ENCODE measurements around the gene HACL1.
"Not testable (repeated sequence)": the region's sequence is repeated elsewhere in the genome, so short reads cannot be mapped to it uniquely, and the experiment has no call there.

Gene HACL1

DNA sequence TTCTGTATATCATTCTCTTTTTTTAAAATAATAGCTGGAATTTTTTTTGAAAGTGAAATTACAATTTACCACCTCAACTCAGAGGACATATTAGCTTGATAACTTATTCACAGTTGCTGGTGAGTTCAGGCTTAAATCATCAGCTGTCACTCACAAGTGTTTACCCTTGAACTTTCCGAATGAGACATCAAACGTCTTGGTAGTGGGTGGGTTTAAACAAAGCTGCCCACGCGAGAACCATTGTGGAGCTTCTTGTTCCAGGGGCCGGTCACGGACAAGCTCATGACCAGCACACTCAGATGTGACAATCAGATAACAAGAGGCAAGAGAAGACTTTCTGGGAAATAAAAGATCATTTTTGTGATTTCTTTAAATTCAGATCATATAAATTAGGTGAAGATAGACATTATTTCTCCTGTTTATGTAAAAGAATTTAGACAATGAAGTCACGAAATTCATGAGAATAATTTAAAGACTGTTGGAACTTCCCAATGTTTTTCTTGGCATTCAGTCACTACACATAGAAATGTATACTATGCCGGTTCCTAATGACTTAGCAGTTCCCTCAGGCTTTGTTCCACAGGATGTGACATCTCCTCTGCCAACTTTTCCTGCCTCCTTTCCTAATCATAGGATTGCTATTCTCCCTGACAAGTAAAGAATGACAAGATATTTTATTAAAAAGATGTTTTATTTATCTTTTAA lies 29.4 kb upstream of the HACL1 start:
- no peak for DNase-seq (ENCODE audit: low spot score)
- CTCF ChIA-PET = interaction anchor here (0.6 to 0.8 kb wide), 3 partner anchors 49 to 247 kb away, joined by 3 to 5 read pairs (median 3); no protein-coding TSS in a partner anchor
- POLR2A ChIA-PET (ENCODE audit: low non-redundant PET) = no interaction called here

DNA sequence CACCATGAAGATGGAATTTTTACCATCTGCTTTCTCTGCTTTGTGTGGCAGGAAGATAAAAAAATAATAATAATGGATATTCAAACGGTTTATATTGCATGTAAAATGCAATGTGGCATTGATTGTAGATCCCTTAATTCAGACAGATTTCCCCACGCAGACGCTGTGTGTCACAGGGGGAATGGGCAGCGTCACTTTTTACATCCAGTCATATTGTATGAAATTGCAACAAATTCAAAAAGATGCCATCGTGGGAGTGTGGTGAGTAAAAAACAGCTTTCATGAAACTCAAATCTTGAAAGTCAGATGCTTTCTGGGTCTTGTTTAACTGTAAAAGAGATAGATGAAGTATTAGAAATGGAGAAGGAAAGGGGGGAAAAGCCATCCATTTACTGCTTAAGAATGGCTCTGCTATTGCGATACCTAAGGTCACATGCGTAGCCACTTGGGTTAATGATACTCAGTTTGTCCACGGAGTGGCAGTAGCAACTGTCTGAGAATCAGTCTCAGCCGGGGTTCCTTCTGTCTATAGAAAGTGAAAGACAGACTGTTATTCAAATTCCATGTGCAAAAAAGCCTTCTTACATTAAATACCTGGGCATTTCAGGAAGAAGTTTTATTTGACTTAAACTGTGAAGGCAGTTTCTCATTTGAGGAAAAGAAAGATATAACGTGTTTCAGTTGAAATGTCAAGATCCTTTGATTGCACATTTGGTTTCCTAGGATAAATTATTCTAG lies 28.7 kb upstream of the HACL1 start:
- TF ChIP-seq, protein P1, sequence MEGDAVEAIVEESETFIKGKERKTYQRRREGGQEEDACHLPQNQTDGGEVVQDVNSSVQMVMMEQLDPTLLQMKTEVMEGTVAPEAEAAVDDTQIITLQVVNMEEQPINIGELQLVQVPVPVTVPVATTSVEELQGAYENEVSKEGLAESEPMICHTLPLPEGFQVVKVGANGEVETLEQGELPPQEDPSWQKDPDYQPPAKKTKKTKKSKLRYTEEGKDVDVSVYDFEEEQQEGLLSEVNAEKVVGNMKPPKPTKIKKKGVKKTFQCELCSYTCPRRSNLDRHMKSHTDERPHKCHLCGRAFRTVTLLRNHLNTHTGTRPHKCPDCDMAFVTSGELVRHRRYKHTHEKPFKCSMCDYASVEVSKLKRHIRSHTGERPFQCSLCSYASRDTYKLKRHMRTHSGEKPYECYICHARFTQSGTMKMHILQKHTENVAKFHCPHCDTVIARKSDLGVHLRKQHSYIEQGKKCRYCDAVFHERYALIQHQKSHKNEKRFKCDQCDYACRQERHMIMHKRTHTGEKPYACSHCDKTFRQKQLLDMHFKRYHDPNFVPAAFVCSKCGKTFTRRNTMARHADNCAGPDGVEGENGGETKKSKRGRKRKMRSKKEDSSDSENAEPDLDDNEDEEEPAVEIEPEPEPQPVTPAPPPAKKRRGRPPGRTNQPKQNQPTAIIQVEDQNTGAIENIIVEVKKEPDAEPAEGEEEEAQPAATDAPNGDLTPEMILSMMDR (conservative IDR thresholded peaks at IDR 0.05; ENCODE audit: low read depth) = peak; percentile 77
- ChIA-PET CTCF (interaction anchor here (0.6 to 0.8 kb wide), 2 partner anchors 49 to 74 kb away, joined by 3 read pairs; no protein-coding TSS in a partner anchor), POLR2A (ENCODE audit: low non-redundant PET) (no interaction called here)
- DNase-seq (ENCODE audit: low spot score) = peak; percentile 73
- no peak overlapping the region for H3K27ac ChIP-seq

More for the DNA sequence above, 29.4 kb upstream of the HACL1 start:
- TF ChIP-seq, protein P1 (conservative IDR thresholded peaks at IDR 0.05; ENCODE audit: low read depth) = no peak
- peak overlapping the region; percentile 43; the same call in 1 of the 2 replicates for H3K27ac ChIP-seq

GRCh38 chr3:15628967-15629366 lies 27.6 kb upstream of the HACL1 start:
- no peak for DNase-seq (ENCODE audit: low spot score)
- ChIA-PET CTCF (interaction anchor here (0.6 kb wide), 1 partner anchor 62 kb away, joined by 3 read pairs; no protein-coding TSS in a partner anchor), POLR2A (ENCODE audit: low non-redundant PET) (no interaction called here)
- TF ChIP-seq, protein P1 (conservative IDR thresholded peaks at IDR 0.05; ENCODE audit: low read depth) = no peak
- no peak overlapping the region for H3K27ac ChIP-seq

GRCh38 chr3:15623535-15624440 lies 22.4 kb upstream of the HACL1 start:
- TF ChIP-seq, protein P1 (conservative IDR thresholded peaks at IDR 0.05; ENCODE audit: low read depth) = no peak
- POLR2A ChIA-PET (ENCODE audit: low non-redundant PET) = no interaction called here
- no peak overlapping the region for H3K27ac ChIP-seq
- CTCF ChIA-PET = no interaction called here
- DNase-seq (ENCODE audit: low spot score) = no peak

DNA sequence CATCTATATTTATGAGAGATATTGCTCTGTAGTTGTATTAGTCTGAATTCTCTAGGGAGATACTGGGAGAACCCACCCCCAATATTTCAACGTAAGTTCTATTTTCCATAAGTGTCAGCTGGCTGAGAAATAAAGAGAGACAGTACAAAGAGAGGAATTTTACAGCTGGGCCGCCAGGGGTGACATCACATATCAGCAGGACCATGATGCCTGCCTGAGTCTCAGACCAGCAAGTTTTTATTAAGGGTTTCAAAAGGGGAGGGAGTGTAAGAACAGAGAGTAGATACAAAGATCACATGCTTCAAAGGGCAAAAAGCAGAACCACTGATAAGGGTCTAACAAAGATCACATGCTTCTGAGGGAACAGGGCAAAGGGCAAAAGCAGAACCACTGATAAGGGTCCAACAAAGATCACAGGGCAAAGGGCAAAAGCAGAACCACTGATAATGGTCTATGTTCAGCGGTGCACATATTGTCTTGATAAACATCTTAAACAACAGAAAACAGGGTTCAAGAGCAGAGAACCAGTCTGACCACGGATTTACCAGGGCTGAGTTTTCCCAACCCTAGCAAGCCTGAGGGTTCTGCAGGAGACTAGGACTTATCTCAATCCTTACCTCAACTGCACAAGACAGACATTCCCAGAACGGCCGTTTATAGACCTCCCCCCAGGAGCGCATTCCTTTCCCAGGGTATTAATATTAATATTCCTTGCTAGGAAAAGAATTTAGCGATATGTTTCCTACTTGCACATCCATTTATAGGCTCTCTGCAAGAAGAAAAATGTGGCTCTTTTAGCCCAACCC lies 18.5 kb upstream of the HACL1 start:
- H3K27ac ChIP-seq; DNase-seq (ENCODE audit: low spot score); POLR2A ChIA-PET (ENCODE audit: low non-redundant PET); CTCF ChIA-PET: not testable (repeated sequence)

- no peak for DNase-seq (ENCODE audit: low spot score)
- CTCF ChIA-PET = no interaction called here
- POLR2A ChIA-PET (ENCODE audit: low non-redundant PET) = no interaction called here
- TF ChIP-seq, protein P1 (conservative IDR thresholded peaks at IDR 0.05; ENCODE audit: low read depth) = no peak
- H3K27ac ChIP-seq = peak overlapping the region; percentile 30; the same call in 1 of the 2 replicates
These were observed 14.7 kb upstream of the HACL1 start for GRCh38 chr3:15616053-15616452.

All from RWPE1 (cell line).